Cardiac fibroblast (primary cell): ENCODE measurements around the gene TSPO.

ENCODE experiments used
- DNase-seq, 2 donors: peaks; one replicate each; pipeline versions ENCODE4 v3.0.0 to v3.0.0-alpha.2; 2010; ENCODE audit warnings: low read depth in 2 of 2
- H3K4me3 ChIP-seq, 2 donors: replicated peaks in 1 of 2; 1 replicate in 1 of 2; 2 replicates in 1 of 2; pipeline ENCODE4 v1.5.1; 2011; ENCODE audit warnings: low read depth in 2 of 2, low read length in 2 of 2, mild to moderate bottlenecking in 2 of 2, moderate library complexity in 1 of 2
- CTCF ChIP-seq: IDR thresholded peaks from one replicate; pipeline ENCODE4 v1.5.1; 2011; ENCODE audit warnings: low read depth, mild to moderate bottlenecking, low read length, inconsistent platforms

The TSPO gene

GRCh38 chr22:43197271-43197941 is 46.0 kb downstream of the TSPO start:
- DNase-seq, result peak in 1 of 2 donors; percentile 28
- no peak overlapping the region for H3K4me3 ChIP-seq
- TF ChIP-seq CTCF, result no peak

- DNase-seq, result no peak
- no peak for TF ChIP-seq CTCF
- H3K4me3 ChIP-seq, result no peak overlapping the region
These were observed 46.8 kb downstream of the TSPO start for GRCh38 chr22:43198126-43198525.

GRCh38 chr22:43198936-43199335 is 47.6 kb downstream of the TSPO start:
- DNase-seq, result no peak
- no peak for TF ChIP-seq CTCF
- no peak overlapping the region for H3K4me3 ChIP-seq

- DNase-seq, result no peak
- no peak for TF ChIP-seq CTCF
- no peak overlapping the region for H3K4me3 ChIP-seq
These were observed 48.2 kb downstream of the TSPO start for GRCh38 chr22:43199541-43199940.

GRCh38 chr22:43200031-43200430 is 48.7 kb downstream of the TSPO start:
- no peak for DNase-seq
- no peak for TF ChIP-seq CTCF
- H3K4me3 ChIP-seq, result no peak overlapping the region

- TF ChIP-seq CTCF, result no peak
- DNase-seq, result no peak
- no peak overlapping the region for H3K4me3 ChIP-seq
These were observed 49.2 kb downstream of the TSPO start for GRCh38 chr22:43200555-43200954.
